Peyer's patch (tissue), 4 donors: ENCODE results near the gene LHFPL2.

ENCODE experiments used
- POLR2A ChIP-seq, 2 donors: fragments of 450-650 bp; IDR thresholded peaks; one replicate each; pipeline ENCODE4 v1.5.1; 2017; ENCODE audit warnings: antibody characterized with exemption in 2 of 2, mild to moderate bottlenecking in 2 of 2, moderate library complexity in 2 of 2
- TF ChIP-seq, protein P1 (sequence below), 6 experiments: fragments of 450-650 bp in 4 of 6; fragments of 200-600 bp in 2 of 6; sonication (generic) in 1 of 6; IDR thresholded peaks; one replicate each; pipeline ENCODE4 v1.5.1; 2017 to 2019; ENCODE audit warnings: antibody characterized with exemption in 6 of 6, mild to moderate bottlenecking in 3 of 6, moderate library complexity in 1 of 6

DNA sequence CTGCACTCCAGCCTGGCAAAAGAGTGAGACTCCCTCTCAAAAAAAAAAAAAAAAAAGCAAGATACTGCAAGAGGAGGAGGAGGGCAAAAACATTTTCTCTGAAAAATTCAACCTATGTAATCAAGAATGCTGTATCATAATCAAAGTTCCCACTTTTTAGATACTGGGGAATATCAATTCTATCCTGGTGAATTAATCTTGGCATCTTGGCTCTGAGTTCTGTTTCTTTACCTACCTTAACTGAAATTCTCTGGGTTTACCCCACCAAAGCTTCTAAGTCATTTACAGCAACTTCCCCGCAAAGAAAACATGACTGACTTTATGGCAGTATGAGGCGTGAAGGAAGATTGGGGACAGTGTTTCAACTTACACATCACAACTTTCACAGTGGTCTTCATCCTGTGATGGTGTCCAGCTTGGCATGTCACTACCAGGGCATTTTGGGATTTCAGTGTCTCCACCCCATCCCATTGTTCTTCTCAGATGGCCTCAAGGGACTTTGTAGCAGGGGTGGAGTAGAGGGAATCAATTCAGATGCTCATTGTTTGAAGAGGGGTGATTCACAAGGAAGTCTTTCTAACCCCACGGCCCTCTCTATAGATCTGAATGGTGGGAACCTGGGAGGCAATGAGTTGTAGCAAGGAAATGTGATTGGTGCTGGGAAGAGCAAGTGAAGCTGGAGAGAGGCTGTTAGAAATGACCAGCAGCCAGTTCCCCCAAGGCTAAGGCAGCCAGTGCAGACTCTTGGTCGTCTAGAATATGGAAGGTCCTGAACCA lies 157.7 kb downstream of the LHFPL2 start:
- no peak for TF ChIP-seq POLR2A (IDR thresholded peaks at IDR 0.05)
- TF ChIP-seq, protein P1, sequence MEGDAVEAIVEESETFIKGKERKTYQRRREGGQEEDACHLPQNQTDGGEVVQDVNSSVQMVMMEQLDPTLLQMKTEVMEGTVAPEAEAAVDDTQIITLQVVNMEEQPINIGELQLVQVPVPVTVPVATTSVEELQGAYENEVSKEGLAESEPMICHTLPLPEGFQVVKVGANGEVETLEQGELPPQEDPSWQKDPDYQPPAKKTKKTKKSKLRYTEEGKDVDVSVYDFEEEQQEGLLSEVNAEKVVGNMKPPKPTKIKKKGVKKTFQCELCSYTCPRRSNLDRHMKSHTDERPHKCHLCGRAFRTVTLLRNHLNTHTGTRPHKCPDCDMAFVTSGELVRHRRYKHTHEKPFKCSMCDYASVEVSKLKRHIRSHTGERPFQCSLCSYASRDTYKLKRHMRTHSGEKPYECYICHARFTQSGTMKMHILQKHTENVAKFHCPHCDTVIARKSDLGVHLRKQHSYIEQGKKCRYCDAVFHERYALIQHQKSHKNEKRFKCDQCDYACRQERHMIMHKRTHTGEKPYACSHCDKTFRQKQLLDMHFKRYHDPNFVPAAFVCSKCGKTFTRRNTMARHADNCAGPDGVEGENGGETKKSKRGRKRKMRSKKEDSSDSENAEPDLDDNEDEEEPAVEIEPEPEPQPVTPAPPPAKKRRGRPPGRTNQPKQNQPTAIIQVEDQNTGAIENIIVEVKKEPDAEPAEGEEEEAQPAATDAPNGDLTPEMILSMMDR (IDR thresholded peaks at IDR 0.05), result no peak
